ENCODE results near the gene TSPAN9.

Gene TSPAN9

GRCh38 chr12:3293446-3294161 lies 216.4 kb downstream of the TSPAN9 start:
- H3K9ac ChIP-seq (ENCODE audit: low read length in 5 of 5), result no peak overlapping the region
- H3K27ac ChIP-seq (ENCODE audit: low read depth, low read length), result no peak overlapping the region
- H3K4me1 ChIP-seq (ENCODE audit: control insufficient read depth in 5 of 5, insufficient read depth in 5 of 5, low read length in 5 of 5), result peaks cover 0 to 14% (median 3%) of the 10 kb centered on the region in 5 donors
- H3K36me3 ChIP-seq (ENCODE audit: control insufficient read depth in 5 of 5, insufficient read depth in 5 of 5, low read length in 5 of 5), result peaks cover 0 to 4% (median 0%) of the 10 kb centered on the region in 5 donors
- peaks cover 4 to 28% (median 22%) of the 10 kb centered on the region in 5 donors for H3K27me3 ChIP-seq (ENCODE audit: control insufficient read depth in 5 of 5, insufficient read depth in 4 of 5, low read length in 5 of 5)
- H3K4me3 ChIP-seq (ENCODE audit: low read depth in 1 of 5, low read length in 5 of 5), result no peak overlapping the region
- H3K9me3 ChIP-seq (ENCODE audit: control insufficient read depth in 5 of 5, low read length in 5 of 5), result no peaks in the 10 kb centered on the region

DNA sequence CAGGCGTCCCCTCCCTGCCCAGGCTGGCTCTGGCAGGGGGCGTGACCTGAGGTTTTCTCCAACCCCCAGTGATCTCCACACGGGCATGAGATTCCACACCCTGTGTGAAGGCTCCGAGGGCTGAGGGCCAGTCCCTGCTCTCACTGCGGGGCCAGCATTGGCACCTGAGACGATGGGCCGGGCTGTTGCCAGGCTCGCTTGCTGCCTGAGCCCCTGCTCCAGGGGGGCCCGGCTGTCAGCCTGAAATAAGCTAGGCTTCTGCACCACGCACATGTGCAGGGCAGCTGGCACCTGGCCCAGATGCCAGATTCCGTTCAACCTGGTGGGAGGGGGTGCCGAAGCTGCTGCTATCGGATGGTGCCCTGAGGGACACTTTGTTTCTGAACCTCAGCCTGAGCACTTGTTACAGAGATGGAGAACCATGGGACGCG lies 217.3 kb downstream of the TSPAN9 start:
- H3K36me3 ChIP-seq (ENCODE audit: control insufficient read depth in 5 of 5, insufficient read depth in 5 of 5, low read length in 5 of 5), result peaks cover 0 to 4% (median 0%) of the 10 kb centered on the region in 5 donors
- H3K27ac ChIP-seq (ENCODE audit: low read depth, low read length), result no peak overlapping the region
- H3K27me3 ChIP-seq (ENCODE audit: control insufficient read depth in 5 of 5, insufficient read depth in 4 of 5, low read length in 5 of 5), result peaks cover 6 to 36% (median 30%) of the 10 kb centered on the region in 5 donors
- peaks cover 0 to 14% (median 3%) of the 10 kb centered on the region in 5 donors for H3K4me1 ChIP-seq (ENCODE audit: control insufficient read depth in 5 of 5, insufficient read depth in 5 of 5, low read length in 5 of 5)
- no peaks in the 10 kb centered on the region for H3K9me3 ChIP-seq (ENCODE audit: control insufficient read depth in 5 of 5, low read length in 5 of 5)
- no peak overlapping the region for H3K9ac ChIP-seq (ENCODE audit: low read length in 5 of 5)
- H3K4me3 ChIP-seq (ENCODE audit: low read depth in 1 of 5, low read length in 5 of 5), result no peak overlapping the region

- H3K9me3 ChIP-seq (ENCODE audit: control insufficient read depth in 5 of 5, low read length in 5 of 5), result no peaks in the 10 kb centered on the region
- H3K4me3 ChIP-seq (ENCODE audit: low read depth in 1 of 5, low read length in 5 of 5), result no peak overlapping the region
- H3K27me3 ChIP-seq (ENCODE audit: control insufficient read depth in 5 of 5, insufficient read depth in 4 of 5, low read length in 5 of 5), result peaks cover 9 to 38% (median 33%) of the 10 kb centered on the region in 5 donors
- H3K27ac ChIP-seq (ENCODE audit: low read depth, low read length), result no peak overlapping the region
- no peak overlapping the region for H3K9ac ChIP-seq (ENCODE audit: low read length in 5 of 5)
- peaks cover 0 to 4% (median 0%) of the 10 kb centered on the region in 5 donors for H3K36me3 ChIP-seq (ENCODE audit: control insufficient read depth in 5 of 5, insufficient read depth in 5 of 5, low read length in 5 of 5)
- peaks cover 5 to 20% (median 8%) of the 10 kb centered on the region in 5 donors for H3K4me1 ChIP-seq (ENCODE audit: control insufficient read depth in 5 of 5, insufficient read depth in 5 of 5, low read length in 5 of 5)
These were observed 218.0 kb downstream of the TSPAN9 start for GRCh38 chr12:3295225-3295624.

- Histone ChIP-seq H3K4me3 (ENCODE audit: low read depth in 1 of 5, low read length in 5 of 5) (no peak overlapping the region), H3K9me3 (ENCODE audit: control insufficient read depth in 5 of 5, low read length in 5 of 5) (no peaks in the 10 kb centered on the region), H3K27ac (ENCODE audit: low read depth, low read length) (no peak overlapping the region), H3K36me3 (ENCODE audit: control insufficient read depth in 5 of 5, insufficient read depth in 5 of 5, low read length in 5 of 5) (peaks cover 0 to 4% (median 0%) of the 10 kb centered on the region in 5 donors), H3K9ac (ENCODE audit: low read length in 5 of 5) (no peak overlapping the region), H3K4me1 (ENCODE audit: control insufficient read depth in 5 of 5, insufficient read depth in 5 of 5, low read length in 5 of 5) (peaks cover 7 to 26% (median 13%) of the 10 kb centered on the region in 5 donors), H3K27me3 (ENCODE audit: control insufficient read depth in 5 of 5, insufficient read depth in 4 of 5, low read length in 5 of 5) (peaks cover 11 to 38% (median 33%) of the 10 kb centered on the region in 5 donors)
These were observed 218.6 kb downstream of the TSPAN9 start for GRCh38 chr12:3295646-3296408.

DNA sequence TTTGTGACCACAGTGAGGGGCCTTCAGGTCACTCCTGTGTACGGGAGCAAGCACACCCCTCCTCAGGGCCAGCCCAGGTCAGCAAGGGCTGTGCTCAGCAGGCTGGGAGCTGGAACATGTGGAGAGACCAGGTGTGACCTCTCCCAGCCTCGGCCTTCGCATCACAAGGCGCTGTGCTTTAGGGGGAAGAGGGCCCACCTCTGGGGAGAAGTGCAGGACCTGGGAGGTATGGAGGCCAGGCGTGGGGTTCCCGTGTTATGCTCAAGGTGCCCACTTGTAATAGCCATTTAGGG lies 219.2 kb downstream of the TSPAN9 start:
- peaks cover 13 to 38% (median 33%) of the 10 kb centered on the region in 5 donors for H3K27me3 ChIP-seq (ENCODE audit: control insufficient read depth in 5 of 5, insufficient read depth in 4 of 5, low read length in 5 of 5)
- H3K4me1 ChIP-seq (ENCODE audit: control insufficient read depth in 5 of 5, insufficient read depth in 5 of 5, low read length in 5 of 5), result peaks cover 7 to 26% (median 13%) of the 10 kb centered on the region in 5 donors
- H3K9ac ChIP-seq (ENCODE audit: low read length in 5 of 5), result no peak overlapping the region

GRCh38 chr12:3298603-3299002 lies 221.4 kb downstream of the TSPAN9 start:
- Histone ChIP-seq H3K27ac (ENCODE audit: low read depth, low read length) (no peak overlapping the region), H3K9me3 (ENCODE audit: control insufficient read depth in 5 of 5, low read length in 5 of 5) (no peaks in the 10 kb centered on the region), H3K9ac (ENCODE audit: low read length in 5 of 5) (no peak overlapping the region), H3K4me3 (ENCODE audit: low read depth in 1 of 5, low read length in 5 of 5) (no peak overlapping the region), H3K27me3 (ENCODE audit: control insufficient read depth in 5 of 5, insufficient read depth in 4 of 5, low read length in 5 of 5) (peaks cover 20 to 38% (median 34%) of the 10 kb centered on the region in 5 donors), H3K36me3 (ENCODE audit: control insufficient read depth in 5 of 5, insufficient read depth in 5 of 5, low read length in 5 of 5) (no peaks in the 10 kb centered on the region), H3K4me1 (ENCODE audit: control insufficient read depth in 5 of 5, insufficient read depth in 5 of 5, low read length in 5 of 5) (peaks cover 7 to 24% (median 13%) of the 10 kb centered on the region in 5 donors)

More for the DNA sequence above, 219.2 kb downstream of the TSPAN9 start:
- H3K4me3 ChIP-seq (ENCODE audit: low read depth in 1 of 5, low read length in 5 of 5), result no peak overlapping the region
- H3K36me3 ChIP-seq (ENCODE audit: control insufficient read depth in 5 of 5, insufficient read depth in 5 of 5, low read length in 5 of 5), result peaks cover 0 to 4% (median 0%) of the 10 kb centered on the region in 5 donors
- no peak overlapping the region for H3K27ac ChIP-seq (ENCODE audit: low read depth, low read length)
- H3K9me3 ChIP-seq (ENCODE audit: control insufficient read depth in 5 of 5, low read length in 5 of 5), result no peaks in the 10 kb centered on the region

DNA sequence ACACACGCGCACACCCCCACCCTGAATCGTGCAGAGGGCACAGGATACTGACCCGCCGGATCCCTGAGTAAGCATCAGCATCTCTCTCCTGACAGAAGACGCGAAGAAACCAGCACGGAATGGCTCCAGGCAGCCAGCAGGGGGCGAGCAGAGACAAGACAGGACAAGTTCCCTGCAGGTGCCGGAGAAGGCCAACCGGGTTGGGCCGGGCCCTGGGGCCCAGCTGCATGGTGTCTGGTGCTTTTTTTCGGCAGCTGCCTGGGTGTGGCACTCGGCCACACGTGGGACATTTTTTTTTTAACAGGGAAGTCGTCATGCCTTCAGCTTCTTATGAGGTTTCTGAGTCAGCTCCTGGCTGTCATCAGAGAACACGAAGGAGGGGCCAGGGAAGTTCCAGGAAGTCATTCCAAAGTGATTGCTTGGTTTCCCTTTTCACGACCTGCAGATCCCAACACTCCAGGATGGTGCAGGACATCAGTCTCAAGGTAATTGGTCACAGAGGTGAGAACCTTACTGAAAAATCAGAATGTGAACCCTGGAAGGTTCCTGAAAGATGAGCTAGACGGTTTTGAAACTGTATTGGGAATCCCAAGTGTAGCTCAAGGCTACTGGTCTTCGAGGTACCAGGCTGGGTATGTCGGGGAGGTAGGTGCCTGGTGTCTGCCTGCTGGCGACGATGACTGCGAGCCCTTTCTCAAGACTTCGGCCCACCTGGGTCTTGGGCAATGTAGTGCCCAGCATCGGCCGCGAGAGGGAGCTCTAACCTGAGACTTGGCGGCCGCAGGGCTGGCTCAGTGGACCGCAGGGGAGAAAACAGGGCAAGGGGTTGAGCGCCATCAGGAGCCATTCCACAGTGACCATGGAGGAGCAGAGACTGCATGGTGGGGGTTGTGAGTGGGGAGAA lies 223.0 kb downstream of the TSPAN9 start:
- Histone ChIP-seq H3K9me3 (ENCODE audit: control insufficient read depth in 5 of 5, low read length in 5 of 5) (no peaks in the 10 kb centered on the region), H3K4me3 (ENCODE audit: low read depth in 1 of 5, low read length in 5 of 5) (peak overlapping the region in 4 of 5 donors; percentile 2 to 45 (median 30)), H3K36me3 (ENCODE audit: control insufficient read depth in 5 of 5, insufficient read depth in 5 of 5, low read length in 5 of 5) (no peaks in the 10 kb centered on the region), H3K27ac (ENCODE audit: low read depth, low read length) (no peak overlapping the region), H3K27me3 (ENCODE audit: control insufficient read depth in 5 of 5, insufficient read depth in 4 of 5, low read length in 5 of 5) (peaks cover 31 to 45% (median 31%) of the 10 kb centered on the region in 5 donors), H3K9ac (ENCODE audit: low read length in 5 of 5) (no peak overlapping the region), H3K4me1 (ENCODE audit: control insufficient read depth in 5 of 5, insufficient read depth in 5 of 5, low read length in 5 of 5) (peaks cover 7 to 26% (median 10%) of the 10 kb centered on the region in 5 donors)

DNA sequence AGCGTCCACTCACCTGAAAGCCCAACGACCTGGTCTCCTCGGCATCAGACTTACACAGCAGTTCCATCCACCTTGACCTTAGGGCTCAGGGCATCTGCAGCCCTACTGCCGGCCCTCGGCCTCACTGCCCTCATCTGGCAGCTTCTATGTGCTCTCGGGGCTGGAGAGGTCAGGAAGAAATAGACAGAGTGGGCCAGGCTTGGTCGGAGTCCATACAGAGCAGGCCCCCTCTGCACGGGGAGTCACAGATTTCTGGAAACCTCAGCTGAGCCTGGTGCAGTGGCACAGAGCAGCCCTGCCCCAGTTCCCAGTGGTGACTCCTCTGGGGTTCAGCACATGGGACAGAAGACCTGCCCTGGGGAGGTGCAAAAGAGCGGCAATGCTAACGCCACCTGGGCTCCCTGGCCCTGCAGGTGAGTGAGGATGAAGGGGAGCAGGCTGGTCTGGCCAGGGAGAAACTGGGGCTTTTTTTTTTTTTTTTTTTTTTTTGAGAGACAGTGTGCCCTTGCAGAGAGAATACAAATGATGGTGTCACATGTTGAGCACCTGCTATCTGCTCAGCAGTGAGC lies 223.7 kb downstream of the TSPAN9 start:
- Histone ChIP-seq H3K27ac (ENCODE audit: low read depth, low read length) (no peak overlapping the region), H3K9me3 (ENCODE audit: control insufficient read depth in 5 of 5, low read length in 5 of 5) (no peaks in the 10 kb centered on the region), H3K4me1 (ENCODE audit: control insufficient read depth in 5 of 5, insufficient read depth in 5 of 5, low read length in 5 of 5) (peaks cover 5 to 21% (median 10%) of the 10 kb centered on the region in 5 donors), H3K36me3 (ENCODE audit: control insufficient read depth in 5 of 5, insufficient read depth in 5 of 5, low read length in 5 of 5) (no peaks in the 10 kb centered on the region), H3K4me3 (ENCODE audit: low read depth in 1 of 5, low read length in 5 of 5) (no peak overlapping the region), H3K27me3 (ENCODE audit: control insufficient read depth in 5 of 5, insufficient read depth in 4 of 5, low read length in 5 of 5) (peaks cover 26 to 42% (median 31%) of the 10 kb centered on the region in 5 donors), H3K9ac (ENCODE audit: low read length in 5 of 5) (no peak overlapping the region)

DNA sequence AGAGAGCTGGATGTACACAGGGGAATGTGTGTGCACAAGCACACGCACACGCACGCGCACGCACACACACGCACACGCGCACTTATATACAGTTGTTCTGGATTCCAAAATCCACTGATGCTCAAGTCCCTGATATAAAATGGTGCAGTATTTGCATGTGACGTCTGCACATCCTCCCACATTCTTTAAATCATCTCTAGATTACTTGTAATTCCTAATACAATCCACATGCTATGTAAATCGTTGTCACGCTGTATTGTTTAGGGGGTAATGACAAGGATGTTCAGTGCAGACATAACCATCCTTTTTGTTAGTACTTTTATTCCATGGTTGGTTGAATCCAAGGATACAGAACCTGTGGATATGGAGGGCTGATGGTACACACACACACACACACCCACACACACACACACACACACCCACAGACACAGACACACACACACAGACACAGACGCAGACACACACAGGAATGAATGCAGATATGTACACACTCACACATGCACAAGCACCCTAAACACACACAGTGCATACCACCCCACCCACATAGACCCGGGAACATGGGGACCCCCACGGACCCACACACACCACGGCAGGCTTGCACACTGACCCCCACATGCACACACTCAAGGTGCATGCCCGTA lies 225.3 kb downstream of the TSPAN9 start:
- no peak overlapping the region for H3K27ac ChIP-seq (ENCODE audit: low read depth, low read length)
- no peak overlapping the region for H3K4me3 ChIP-seq (ENCODE audit: low read depth in 1 of 5, low read length in 5 of 5)
- no peaks in the 10 kb centered on the region for H3K9me3 ChIP-seq (ENCODE audit: control insufficient read depth in 5 of 5, low read length in 5 of 5)
- H3K9ac ChIP-seq (ENCODE audit: low read length in 5 of 5), result no peak overlapping the region
- H3K27me3 ChIP-seq (ENCODE audit: control insufficient read depth in 5 of 5, insufficient read depth in 4 of 5, low read length in 5 of 5), result peaks cover 17 to 38% (median 32%) of the 10 kb centered on the region in 5 donors
- H3K4me1 ChIP-seq (ENCODE audit: control insufficient read depth in 5 of 5, insufficient read depth in 5 of 5, low read length in 5 of 5), result peaks cover 5 to 17% (median 12%) of the 10 kb centered on the region in 5 donors
- H3K36me3 ChIP-seq (ENCODE audit: control insufficient read depth in 5 of 5, insufficient read depth in 5 of 5, low read length in 5 of 5), result no peaks in the 10 kb centered on the region
